Ureter (tissue), 1 donor: Measurements from ENCODE around the gene CD86. TPM values are rescaled to one million over a fixed set of nuclear protein-coding genes. Genes with fewer than 3 reads are reported as not detected.

Experiments used
- DNase-seq: peaks from one replicate; pipeline ENCODE4 v3.0.0-alpha.2; 2020; ENCODE audit warnings: low spot score
- total RNA-seq: library from RNA; stranded (reverse); gene quantifications from one replicate; pipeline ENCODE4 v1.2.4, GENCODE V29; 2023
- donor health status: DM: yes; HTN: yes; CAD: no.

CD86 gene
- total RNA-seq, 1 donor from 2014 or later, result 3.0 TPM

- no peak for DNase-seq
Observed at GRCh38 chr3:122092460-122093165, 37.5 kb downstream of the CD86 start.

GRCh38 chr3:122094125-122094524 is 39.0 kb downstream of the CD86 start:
- no peak for DNase-seq

GRCh38 chr3:122094693-122095092 is 39.5 kb downstream of the CD86 start:
- no peak for DNase-seq

- no peak for DNase-seq
Observed at GRCh38 chr3:122097141-122097540, 42.0 kb downstream of the CD86 start.

GRCh38 chr3:122098611-122099010 is 43.4 kb downstream of the CD86 start:
- no peak for DNase-seq

- DNase-seq, result no peak
Observed at GRCh38 chr3:122099255-122099654, 44.1 kb downstream of the CD86 start.

GRCh38 chr3:122100083-122100482 is 44.9 kb downstream of the CD86 start:
- DNase-seq, result no peak

GRCh38 chr3:122100591-122101463 is 45.7 kb downstream of the CD86 start:
- no peak for DNase-seq

GRCh38 chr3:122101646-122102045 is 46.5 kb downstream of the CD86 start:
- no peak for DNase-seq

- no peak for DNase-seq
Observed at GRCh38 chr3:122102191-122102935, 47.2 kb downstream of the CD86 start.

- DNase-seq, result no peak
Observed at GRCh38 chr3:122103821-122104514, 48.8 kb downstream of the CD86 start.

GRCh38 chr3:122104515-122105194 is 49.5 kb downstream of the CD86 start:
- no peak for DNase-seq

- no peak for DNase-seq
Observed at GRCh38 chr3:122105626-122106025, 50.5 kb downstream of the CD86 start.

- DNase-seq, result no peak
Observed at GRCh38 chr3:122107171-122107570, 52.0 kb downstream of the CD86 start.

- DNase-seq, result no peak
Observed at GRCh38 chr3:122111974-122112373, 56.8 kb downstream of the CD86 start.

- DNase-seq, result no peak
Observed at GRCh38 chr3:122112754-122113153, 57.6 kb downstream of the CD86 start.

- DNase-seq, result no peak
Observed at GRCh38 chr3:122123850-122124249, 68.7 kb downstream of the CD86 start.

GRCh38 chr3:122132949-122133540 is 77.9 kb downstream of the CD86 start:
- no peak for DNase-seq

GRCh38 chr3:122146466-122146865 is 91.3 kb downstream of the CD86 start:
- DNase-seq, result no peak

- no peak for DNase-seq
Observed at GRCh38 chr3:122148941-122149627, 93.9 kb downstream of the CD86 start.
